H9 (cell line): Measurements from ENCODE around the gene ACYP1. TPM values are rescaled to one million over a fixed set of nuclear protein-coding genes. Genes with fewer than 3 reads are reported as not detected.

Experiments
- DNase-seq: peaks from one replicate; pipeline ENCODE4 v3.0.0-alpha.2; 2017
- H2AFZ ChIP-seq: one replicate; pipeline ENCODE4 v1.6.1; 2013; ENCODE audit warnings: mild to moderate bottlenecking, low read length, control low read depth, moderate library complexity
- H2AK5ac ChIP-seq: 2 replicates; pipeline ENCODE4 v1.6.1; 2013; ENCODE audit warnings: low read length, control low read depth, mixed read lengths; ENCODE audit not compliant: insufficient read length
- H2BK120ac ChIP-seq: one replicate; pipeline ENCODE4 v1.6.1; 2013; ENCODE audit warnings: low read depth, mild to moderate bottlenecking, low read length, control low read depth, inconsistent platforms; ENCODE audit not compliant: poor library complexity, severe bottlenecking
- H2BK12ac ChIP-seq: 2 replicates; pipeline ENCODE4 v1.6.1; 2013; ENCODE audit warnings: low read length, control low read depth, mixed read lengths, low read depth; ENCODE audit not compliant: insufficient read length
- H2BK15ac ChIP-seq: 2 replicates; pipeline ENCODE4 v1.6.1; 2013; ENCODE audit warnings: low read depth, low read length, control low read depth
- H2BK20ac ChIP-seq: one replicate; pipeline ENCODE4 v1.6.1; 2013; ENCODE audit warnings: low read depth, mild to moderate bottlenecking, low read length, control low read depth, inconsistent platforms; ENCODE audit not compliant: poor library complexity, severe bottlenecking
- H2BK5ac ChIP-seq: 2 replicates; pipeline ENCODE4 v1.6.1; 2013; ENCODE audit warnings: low read length, control low read depth, mixed read lengths; ENCODE audit not compliant: insufficient read length
- H3K14ac ChIP-seq: 2 replicates; pipeline ENCODE4 v1.6.1; 2013; ENCODE audit warnings: low read length, control low read depth; ENCODE audit not compliant: insufficient read depth
- H3K18ac ChIP-seq: 2 replicates; pipeline ENCODE4 v1.6.1; 2013; ENCODE audit warnings: low read depth, mild to moderate bottlenecking, mixed read lengths, low read length, control low read depth; ENCODE audit not compliant: insufficient read length
- H3K23ac ChIP-seq: 2 replicates; pipeline ENCODE4 v1.6.1; 2013; ENCODE audit warnings: low read length, control low read depth, mixed read lengths, low read depth; ENCODE audit not compliant: insufficient read length
- H3K23me2 ChIP-seq: 2 replicates; pipeline ENCODE4 v1.6.1; 2013; ENCODE audit warnings: low read depth, mild to moderate bottlenecking, mixed read lengths, low read length, control low read depth; ENCODE audit not compliant: insufficient read length, poor library complexity, severe bottlenecking
- H3K27ac ChIP-seq: 2 replicates; pipeline ENCODE4 v1.5.1; 2013; ENCODE audit warnings: low read length, control low read depth, mixed read lengths, low read depth; ENCODE audit not compliant: insufficient read length
- H3K27me3 ChIP-seq: 2 replicates; pipeline ENCODE4 v1.6.1; 2013; ENCODE audit warnings: low read length, control low read depth, inconsistent platforms; ENCODE audit not compliant: insufficient read depth
- H3K4ac ChIP-seq: 2 replicates; pipeline ENCODE4 v1.6.1; 2013; ENCODE audit warnings: low read depth, mild to moderate bottlenecking, control low read depth, inconsistent platforms, low read length, moderate library complexity
- H3K4me1 ChIP-seq: 2 replicates; pipeline ENCODE4 v1.6.1; 2013; ENCODE audit warnings: low read length, control low read depth, inconsistent platforms; ENCODE audit not compliant: insufficient read depth
- H3K4me2 ChIP-seq: 2 replicates; pipeline ENCODE4 v1.6.1; 2013; ENCODE audit warnings: low read length, control low read depth, mixed read lengths; ENCODE audit not compliant: insufficient read length, insufficient read depth
- H3K56ac ChIP-seq: 2 replicates; pipeline ENCODE4 v1.6.1; 2013; ENCODE audit warnings: low read depth, mild to moderate bottlenecking, mixed read lengths, low read length, control low read depth; ENCODE audit not compliant: insufficient read length
- H3K79me1 ChIP-seq: 2 replicates; pipeline ENCODE4 v1.6.1; 2013; ENCODE audit warnings: low read depth, mild to moderate bottlenecking, moderate library complexity, low read length, control low read depth, inconsistent platforms; ENCODE audit not compliant: insufficient read depth, poor library complexity, severe bottlenecking
- H3K79me2 ChIP-seq: 2 replicates; pipeline ENCODE4 v1.6.1; 2013; ENCODE audit warnings: low read length, control low read depth, inconsistent platforms; ENCODE audit not compliant: insufficient read depth
- H3K9ac ChIP-seq: 2 replicates; pipeline ENCODE4 v1.6.1; 2013; ENCODE audit warnings: low read length, control low read depth, mixed read lengths; ENCODE audit not compliant: insufficient read length; ENCODE audit errors: extremely low read depth
- H3K9me3 ChIP-seq: one replicate; pipeline ENCODE4 v1.6.1; 2013; ENCODE audit warnings: low read depth, low read length, inconsistent platforms; ENCODE audit not compliant: control insufficient read depth
- H3T11ph ChIP-seq: one replicate; pipeline ENCODE4 v1.6.1; 2013; ENCODE audit warnings: mild to moderate bottlenecking, low read length, control low read depth, inconsistent platforms
- H4K20me1 ChIP-seq: one replicate; pipeline ENCODE4 v1.6.1; 2013; ENCODE audit not compliant: control insufficient read depth, insufficient read length, insufficient read depth
- H4K5ac ChIP-seq: 2 replicates; pipeline ENCODE4 v1.6.1; 2013; ENCODE audit warnings: low read depth, mild to moderate bottlenecking, mixed read lengths, low read length, control low read depth; ENCODE audit not compliant: insufficient read length
- H4K8ac ChIP-seq: replicated peaks from 2 replicates; pipeline ENCODE4 v1.6.1; 2013; ENCODE audit warnings: low read length, control low read depth, mixed read lengths, low read depth; ENCODE audit not compliant: insufficient read length
- H4K91ac ChIP-seq: 2 replicates; pipeline ENCODE4 v1.6.1; 2013; ENCODE audit warnings: low read depth, mild to moderate bottlenecking, moderate library complexity, mixed read lengths, low read length, control low read depth; ENCODE audit not compliant: insufficient read length
- H3K27ac Mint-ChIP-seq, 3 experiments: 2 replicates in 2 of 3; 3 replicates in 1 of 3; pipeline ENCODE4 v1.8.0; 2020 to 2021; ENCODE audit warnings: mixed read lengths in 3 of 3, mild to moderate bottlenecking in 1 of 3, moderate library complexity in 1 of 3
- H3K27me3 Mint-ChIP-seq: 2 replicates; pipeline ENCODE4 v1.8.0; 2021; ENCODE audit warnings: low read depth, mild to moderate bottlenecking, moderate library complexity, mixed read lengths
- H3K36me3 Mint-ChIP-seq, 3 experiments: 2 replicates in 2 of 3; 3 replicates in 1 of 3; pipeline ENCODE4 v1.8.0; 2020 to 2021; ENCODE audit warnings: low read depth in 3 of 3, mixed read lengths in 3 of 3; ENCODE audit not compliant: insufficient read depth in 1 of 3
- H3K4me1 Mint-ChIP-seq, 2 experiments: 2 replicates each; pipeline ENCODE4 v1.8.0; 2020; ENCODE audit warnings: mixed read lengths in 2 of 2
- H3K4me3 Mint-ChIP-seq, 2 experiments: 2 replicates in 1 of 2; 3 replicates in 1 of 2; pipeline ENCODE4 v1.8.0; 2020 to 2021; ENCODE audit warnings: mild to moderate bottlenecking in 2 of 2, mixed read lengths in 2 of 2, moderate library complexity in 1 of 2
- H3K9me3 Mint-ChIP-seq, 2 experiments: 2 replicates in 1 of 2; 3 replicates in 1 of 2; pipeline ENCODE4 v1.8.0; 2020; ENCODE audit warnings: mild to moderate bottlenecking in 2 of 2, mixed read lengths in 2 of 2, moderate library complexity in 1 of 2
- WGBS: extraction: QIAGEN DNeasy Blood & Tissue Kit; methylation state at CpG from one replicate; pipeline ENCODE4 v1.1.7; 2013; ENCODE audit warnings: missing lambda C conversion rate, low lambda C conversion rate, mixed read lengths; ENCODE audit not compliant: insufficient read length; ENCODE audit errors: extremely low coverage; 5-methylcytosine and 5-hydroxymethylcytosine counted together
- total RNA-seq: library from RNA; stranded (reverse); gene quantifications from 2 replicates; pipeline ENCODE4 v1.2.1, GENCODE V29; 2021
- TF ChIP-seq, protein P1 (sequence below): fragments of 200-600 bp; sonication (generic); conservative IDR thresholded peaks from 3 replicates; pipeline ENCODE4 v1.8.0; 2021; ENCODE audit warnings: antibody characterized with exemption, mild to moderate bottlenecking

Gene ACYP1
- total RNA-seq, 1 experiment from 2014 or later: 18.9 TPM

GRCh38 chr14:75044752-75045151 lies 19.1 kb downstream of the ACYP1 start:
- Histone ChIP-seq H3K23me2 (no peaks in the 10 kb centered on the region), H4K8ac (no peak overlapping the region), H4K5ac (no peak overlapping the region), H2AFZ (no peak overlapping the region), H3K27ac (no peak overlapping the region), H3K14ac (no peak overlapping the region), H3K9me3 (no peaks in the 10 kb centered on the region), H3K9ac (no peak overlapping the region), H3K27me3 (no peaks in the 10 kb centered on the region), H3K56ac (no peak overlapping the region), H2BK15ac (no peak overlapping the region), H3K79me2 (no peaks in the 10 kb centered on the region), H4K20me1 (no peaks in the 10 kb centered on the region), H3K79me1 (peaks cover 3% of the 10 kb centered on the region), H3K23ac (no peak overlapping the region), H3K18ac (no peak overlapping the region), H2AK5ac (no peak overlapping the region), H2BK5ac (no peak overlapping the region), H2BK20ac (no peak overlapping the region), H3T11ph (no peak overlapping the region), H3K4me1 (0 out of 2 replicates have a peak, but pooled peaks cover 2% of the 10 kb centered on the region), H2BK12ac (no peak overlapping the region), H3K4ac (no peak overlapping the region), H3K4me2 (no peak overlapping the region), H2BK120ac (no peak overlapping the region), H4K91ac (no peak overlapping the region)
- Mint-ChIP-seq H3K27ac (no peak overlapping the region), H3K27me3 (no peaks in the 10 kb centered on the region), H3K4me3 (no peak overlapping the region), H3K9me3 (no peaks in the 10 kb centered on the region; a peak in 1 of 5 replicates), H3K4me1 (no peaks in the 10 kb centered on the region), H3K36me3 (peaks cover 0 to 19% (median 15%) of the 10 kb centered on the region in 3 experiments; a peak in 6 of 7 replicates)
- no peak for DNase-seq
- no CpG with 5 or more reads among the region's 8 CpGs for whole genome bisulfite sequencing
- TF ChIP-seq, protein P1, sequence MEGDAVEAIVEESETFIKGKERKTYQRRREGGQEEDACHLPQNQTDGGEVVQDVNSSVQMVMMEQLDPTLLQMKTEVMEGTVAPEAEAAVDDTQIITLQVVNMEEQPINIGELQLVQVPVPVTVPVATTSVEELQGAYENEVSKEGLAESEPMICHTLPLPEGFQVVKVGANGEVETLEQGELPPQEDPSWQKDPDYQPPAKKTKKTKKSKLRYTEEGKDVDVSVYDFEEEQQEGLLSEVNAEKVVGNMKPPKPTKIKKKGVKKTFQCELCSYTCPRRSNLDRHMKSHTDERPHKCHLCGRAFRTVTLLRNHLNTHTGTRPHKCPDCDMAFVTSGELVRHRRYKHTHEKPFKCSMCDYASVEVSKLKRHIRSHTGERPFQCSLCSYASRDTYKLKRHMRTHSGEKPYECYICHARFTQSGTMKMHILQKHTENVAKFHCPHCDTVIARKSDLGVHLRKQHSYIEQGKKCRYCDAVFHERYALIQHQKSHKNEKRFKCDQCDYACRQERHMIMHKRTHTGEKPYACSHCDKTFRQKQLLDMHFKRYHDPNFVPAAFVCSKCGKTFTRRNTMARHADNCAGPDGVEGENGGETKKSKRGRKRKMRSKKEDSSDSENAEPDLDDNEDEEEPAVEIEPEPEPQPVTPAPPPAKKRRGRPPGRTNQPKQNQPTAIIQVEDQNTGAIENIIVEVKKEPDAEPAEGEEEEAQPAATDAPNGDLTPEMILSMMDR: no peak
